Spleen (tissue), 11 donors: ENCODE data around the gene DIO3. TPM values are rescaled to one million over a fixed set of nuclear protein-coding genes. Genes with fewer than 3 reads are reported as not detected.

Source experiments
- DNase-seq: peaks from one replicate; pipeline ENCODE4 v3.0.0-alpha.2; 2020
- H3K27ac ChIP-seq, 8 donors: fragments of 200-600 bp; sonication (generic) in 7 of 8; 1 replicate in 4 of 8; 2 replicates in 4 of 8; pipeline versions ENCODE4 v1.5.0 to v1.8.0; 2016 to 2021; ENCODE audit warnings: inconsistent platforms in 4 of 8, mild to moderate bottlenecking in 4 of 8, moderate library complexity in 1 of 8
- H3K27me3 ChIP-seq, 7 donors: fragments of 200-600 bp; sonication (generic) in 6 of 7; replicated peaks in 1 of 7; 1 replicate in 4 of 7; 2 replicates in 3 of 7; pipeline versions ENCODE4 v1.5.0 to v1.8.0; 2016 to 2021; ENCODE audit warnings: inconsistent platforms in 3 of 7, mild to moderate bottlenecking in 1 of 7
- H3K36me3 ChIP-seq, 6 donors: fragments of 200-600 bp; sonication (generic) in 5 of 6; 1 replicate in 4 of 6; 2 replicates in 2 of 6; pipeline versions ENCODE4 v1.5.0 to v1.8.0; 2016 to 2021; ENCODE audit warnings: inconsistent platforms in 2 of 6
- H3K4me1 ChIP-seq, 6 donors: fragments of 200-600 bp; sonication (generic) in 5 of 6; 1 replicate in 3 of 6; 2 replicates in 3 of 6; pipeline versions ENCODE4 v1.5.0 to v1.8.0; 2016 to 2021; ENCODE audit warnings: inconsistent platforms in 3 of 6
- H3K4me3 ChIP-seq, 8 donors: fragments of 200-600 bp; sonication (generic) in 7 of 8; 1 replicate in 4 of 8; 2 replicates in 4 of 8; pipeline versions ENCODE4 v1.5.0 to v1.8.0; 2016 to 2021; ENCODE audit warnings: inconsistent platforms in 4 of 8, mild to moderate bottlenecking in 4 of 8, moderate library complexity in 2 of 8
- H3K9me3 ChIP-seq, 8 donors: fragments of 200-600 bp; sonication (generic) in 7 of 8; 1 replicate in 4 of 8; 2 replicates in 4 of 8; pipeline versions ENCODE4 v1.5.0 to v1.8.0; 2016 to 2021; ENCODE audit warnings: inconsistent platforms in 4 of 8
- POLR2A ChIP-seq, 3 donors: fragments of 450-650 bp; IDR thresholded peaks; one replicate each; pipeline ENCODE4 v1.5.1; 2017; ENCODE audit warnings: antibody characterized with exemption in 3 of 3, mild to moderate bottlenecking in 1 of 3
- POLR2AphosphoS5 ChIP-seq, 3 donors: sonication (generic); formaldehyde crosslinking; IDR thresholded peaks; one replicate each; pipeline ENCODE4 v1.5.1; 2017; ENCODE audit warnings: antibody characterized with exemption in 3 of 3
- WGBS, 5 donors: extraction: QIAGEN DNeasy Blood & Tissue Kit in 3 of 5; methylation state at CpG; one replicate each; pipeline versions ENCODE4 v1.1.5 to v1.1.7; 2013 to 2018; 5-methylcytosine and 5-hydroxymethylcytosine counted together
- intact Hi-C: fragments of 100-400 bp; cut with DNase I; formaldehyde crosslinking; loops from one replicate; pipeline ENCODE4 v1.15.0; 2023; ENCODE audit warnings: low total_unique reads
- polyA plus RNA-seq, 3 donors: library from polyadenylated mRNA; stranded (reverse); fragments of 200-250 nt; gene quantifications; one replicate each; pipeline ENCODE4 v1.2.1, GENCODE V29; 2013
- total RNA-seq, 7 donors: library from RNA; depleted of rRNA in 3 of 7; stranded (reverse); fragments of >200 nt in 3 of 7; fragmentation: NEBNext Ultra II Directional in 4 of 7; extraction: Animal tissue kit (Norgen Biotek cat#: 25700) in 4 of 7; gene quantifications; one replicate each; pipeline versions ENCODE4 v1.1.0 to v1.2.1, GENCODE V29; 2016 to 2021
- TF ChIP-seq, protein P1 (sequence below), 11 experiments: fragments of 200-600 bp in 7 of 11; fragments of 450-650 bp in 4 of 11; sonication (generic) in 4 of 11; IDR thresholded peaks in 8 of 11; conservative IDR thresholded peaks in 3 of 11; 1 replicate in 7 of 11; 2 replicates in 4 of 11; pipeline versions ENCODE4 v1.4.0 to v1.8.0; 2016 to 2021; ENCODE audit warnings: antibody characterized with exemption in 11 of 11, inconsistent platforms in 4 of 11, mild to moderate bottlenecking in 1 of 11
- donor health status: healthy with polysubstance abuse.
- donor health status: DM: no; HTN: no; CAD: no; lungs with moderate emphysema.
- donor health status: DM: no; HTN: no; CAD: no.
- donor health status: Bipolar disorder and iron deficiency.
- donor health status: healthy.
- donor health status: DM: no; HTN: no; CAD: no.
- donor health status: DM: yes; HTN: yes; CAD: no.

Gene DIO3
- total and polyA plus RNA-seq, 10 donors = 0.04 to 1.3 (median 0.37) TPM; not detected in 2

DNA sequence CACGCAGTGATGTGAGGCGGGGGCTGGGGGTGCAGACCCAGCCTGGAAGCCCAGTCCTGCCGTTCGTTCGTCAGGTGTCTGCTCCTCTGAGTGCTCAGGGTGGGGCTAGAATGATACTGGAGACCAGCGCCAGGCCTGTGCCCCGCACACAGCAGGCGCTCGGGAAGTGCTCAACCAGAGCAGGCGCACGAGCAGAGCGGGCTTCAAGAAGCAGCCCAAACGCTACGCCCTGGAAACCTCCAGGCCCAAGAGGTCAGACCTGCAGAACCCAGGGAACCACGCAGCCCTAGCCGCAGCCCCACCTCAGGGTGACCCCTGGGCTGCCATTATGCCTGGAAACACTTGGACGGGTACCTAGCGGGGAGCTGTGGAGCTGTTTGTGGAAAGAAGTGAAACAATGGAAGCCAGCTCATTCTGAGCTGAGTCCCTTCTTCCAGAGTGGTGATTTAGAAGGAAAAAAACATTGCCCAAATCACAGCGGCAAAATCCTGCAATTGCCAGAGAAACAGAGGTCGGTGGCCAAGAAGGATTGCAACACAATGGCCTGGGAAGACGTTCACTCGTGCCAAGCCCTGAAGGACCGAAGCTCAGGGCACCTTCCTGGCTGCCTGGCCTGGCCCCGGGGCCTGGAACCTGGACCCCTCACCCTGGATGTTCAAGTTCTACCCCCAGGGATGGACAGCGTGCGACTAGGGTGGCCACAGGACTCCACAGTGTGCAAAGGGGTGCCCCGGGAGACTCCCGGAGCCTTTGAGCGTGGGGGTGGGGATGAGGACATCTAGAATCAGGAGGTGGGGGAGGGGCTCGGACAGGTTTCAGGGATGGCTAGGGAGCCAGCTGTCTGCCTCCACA, 40.4 kb upstream of the DIO3 start:
- TF ChIP-seq POLR2AphosphoS5 (IDR thresholded peaks at IDR 0.05) (no peak), POLR2A (IDR thresholded peaks at IDR 0.05) (no peak)
- TF ChIP-seq, protein P1, sequence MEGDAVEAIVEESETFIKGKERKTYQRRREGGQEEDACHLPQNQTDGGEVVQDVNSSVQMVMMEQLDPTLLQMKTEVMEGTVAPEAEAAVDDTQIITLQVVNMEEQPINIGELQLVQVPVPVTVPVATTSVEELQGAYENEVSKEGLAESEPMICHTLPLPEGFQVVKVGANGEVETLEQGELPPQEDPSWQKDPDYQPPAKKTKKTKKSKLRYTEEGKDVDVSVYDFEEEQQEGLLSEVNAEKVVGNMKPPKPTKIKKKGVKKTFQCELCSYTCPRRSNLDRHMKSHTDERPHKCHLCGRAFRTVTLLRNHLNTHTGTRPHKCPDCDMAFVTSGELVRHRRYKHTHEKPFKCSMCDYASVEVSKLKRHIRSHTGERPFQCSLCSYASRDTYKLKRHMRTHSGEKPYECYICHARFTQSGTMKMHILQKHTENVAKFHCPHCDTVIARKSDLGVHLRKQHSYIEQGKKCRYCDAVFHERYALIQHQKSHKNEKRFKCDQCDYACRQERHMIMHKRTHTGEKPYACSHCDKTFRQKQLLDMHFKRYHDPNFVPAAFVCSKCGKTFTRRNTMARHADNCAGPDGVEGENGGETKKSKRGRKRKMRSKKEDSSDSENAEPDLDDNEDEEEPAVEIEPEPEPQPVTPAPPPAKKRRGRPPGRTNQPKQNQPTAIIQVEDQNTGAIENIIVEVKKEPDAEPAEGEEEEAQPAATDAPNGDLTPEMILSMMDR (IDR thresholded peaks at IDR 0.05 in 8 of 11, conservative IDR thresholded peaks at IDR 0.05 in 3 of 11) = no peak
- no peak for DNase-seq
- H3K9me3 ChIP-seq = peaks cover 0 to 9% (median under 1%) of the 10 kb centered on the region in 8 donors
- intact Hi-C loops = no loop called here
- H3K27ac ChIP-seq = no peak overlapping the region
- H3K4me1 ChIP-seq = peaks cover 0 to 26% (median 10%) of the 10 kb centered on the region in 6 donors
- WGBS, 5 donors = 88 to 94% (median 91%) methylated on average over 25 to 30 of the region's 30 CpGs
- no peaks in the 10 kb centered on the region for H3K36me3 ChIP-seq
- H3K4me3 ChIP-seq = no peak overlapping the region
- peaks cover 0 to 6% (median 0%) of the 10 kb centered on the region in 7 donors for H3K27me3 ChIP-seq

DNA sequence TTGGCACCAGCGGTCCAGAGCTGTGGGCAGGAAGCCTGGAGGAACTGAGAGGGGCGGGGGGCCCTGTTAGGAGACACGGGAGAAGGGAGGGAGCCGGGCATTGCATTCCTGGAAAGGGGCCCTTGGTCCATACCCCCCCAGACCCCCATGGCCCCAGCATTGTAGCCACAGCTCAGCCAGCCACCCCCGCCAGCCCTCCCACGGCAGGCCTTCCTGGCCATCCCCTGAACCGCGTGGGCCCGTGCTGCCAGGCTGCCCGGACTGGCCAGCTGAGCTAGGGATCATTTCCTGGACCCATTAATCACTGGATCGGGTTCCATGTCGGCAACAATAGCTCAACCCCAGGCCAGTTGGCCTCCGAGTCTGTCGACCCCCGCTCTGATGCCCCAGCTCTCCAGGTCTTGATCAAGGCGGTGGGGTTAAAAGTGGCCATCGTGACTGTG, 39.8 kb upstream of the DIO3 start:
- TF ChIP-seq POLR2A (IDR thresholded peaks at IDR 0.05) (no peak), POLR2AphosphoS5 (IDR thresholded peaks at IDR 0.05) (peak in 1 of 3 donors; percentile 12)
- H3K27me3 ChIP-seq = peaks cover 0 to 9% (median 0%) of the 10 kb centered on the region in 7 donors
- peaks cover 0 to 3% (median 0%) of the 10 kb centered on the region in 8 donors for H3K9me3 ChIP-seq
- no peaks in the 10 kb centered on the region for H3K36me3 ChIP-seq
- no peak for DNase-seq
- intact Hi-C loops = no loop called here
- peaks cover 0 to 26% (median 10%) of the 10 kb centered on the region in 6 donors for H3K4me1 ChIP-seq
- no peak overlapping the region for H3K4me3 ChIP-seq
- 70 to 100% (median 77%) methylated on average over 1 to 17 of the region's 17 CpGs for WGBS, 5 donors
- no peak overlapping the region for H3K27ac ChIP-seq

DNA sequence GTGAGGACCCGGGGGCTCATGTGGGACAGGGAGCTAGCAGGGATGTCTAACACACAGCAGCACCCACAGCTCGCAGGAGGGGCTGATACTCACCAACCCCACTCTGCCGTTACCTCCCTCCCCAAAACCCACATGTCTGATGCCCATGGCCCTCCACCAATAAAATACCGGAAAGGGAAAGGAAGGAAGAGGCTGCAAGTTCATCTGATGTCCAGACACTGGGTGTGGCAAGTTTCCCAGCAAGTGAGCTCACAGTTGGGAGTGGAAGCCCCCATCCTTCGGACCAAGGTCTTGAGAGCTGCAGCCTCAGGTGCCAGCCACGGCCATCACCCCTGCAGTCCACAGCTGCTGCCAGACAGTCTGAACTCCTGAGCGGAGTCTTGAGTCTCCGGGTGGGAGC, 39.3 kb upstream of the DIO3 start:
- Histone ChIP-seq H3K36me3 (no peaks in the 10 kb centered on the region), H3K4me1 (peaks cover 0 to 26% (median 10%) of the 10 kb centered on the region in 6 donors), H3K27ac (no peak overlapping the region), H3K9me3 (no peaks in the 10 kb centered on the region), H3K4me3 (no peak overlapping the region), H3K27me3 (peaks cover 0 to 9% (median 0%) of the 10 kb centered on the region in 7 donors)
- DNase-seq = no peak
- TF ChIP-seq POLR2AphosphoS5 (IDR thresholded peaks at IDR 0.05) (no peak), POLR2A (IDR thresholded peaks at IDR 0.05) (no peak)
- TF ChIP-seq, protein P1 (IDR thresholded peaks at IDR 0.05 in 8 of 11, conservative IDR thresholded peaks at IDR 0.05 in 3 of 11) = no peak
- WGBS, 5 donors = 72 to 92% (median 85%) methylated on average over 6 to 8 of the region's 8 CpGs
- intact Hi-C loops = no loop called here

DNA sequence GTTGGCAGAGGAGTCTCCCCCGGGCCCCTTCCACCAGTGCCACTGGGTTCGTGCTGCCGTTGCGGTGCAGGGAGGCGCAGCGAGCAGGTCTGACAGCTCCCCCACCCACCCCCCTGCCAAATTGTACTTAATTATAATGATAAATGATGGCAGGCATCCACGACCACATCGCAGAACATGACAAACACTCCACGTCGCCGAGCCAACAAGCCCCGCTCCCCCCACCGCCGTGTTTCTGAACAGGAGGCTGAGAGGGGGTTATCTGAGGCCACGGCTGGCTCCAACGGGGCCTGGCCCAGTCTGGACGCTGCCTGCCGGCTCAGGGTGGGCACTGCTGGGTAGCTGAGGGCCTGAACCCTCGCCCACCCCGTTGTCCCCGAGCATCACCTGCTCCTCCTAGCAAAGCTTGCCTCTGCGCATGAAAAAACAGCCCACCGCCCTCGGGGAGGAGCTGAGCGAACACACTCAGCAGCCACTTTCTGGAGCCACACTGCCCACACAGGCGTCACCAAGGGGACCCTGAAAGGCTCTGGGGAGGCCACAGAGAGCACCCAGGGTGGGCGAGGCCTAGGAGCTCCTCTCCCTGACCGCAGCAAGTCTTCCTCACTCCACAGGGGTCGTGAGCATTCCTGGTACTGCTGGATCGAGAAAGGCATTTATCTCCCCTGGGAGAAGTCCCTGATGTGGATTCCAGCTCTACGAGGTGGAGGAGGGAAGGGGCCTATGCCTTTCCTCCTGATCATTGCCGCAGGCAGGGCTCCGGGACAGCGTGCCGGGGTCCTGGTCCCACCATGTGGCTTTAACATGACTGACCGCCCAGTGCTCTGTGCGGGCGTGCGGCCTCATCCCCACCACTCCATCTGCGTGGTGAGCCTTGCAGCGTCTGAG, 35.4 kb upstream of the DIO3 start:
- no peak overlapping the region for H3K27ac ChIP-seq
- no peak for DNase-seq
- peaks cover 0 to 10% (median 0%) of the 10 kb centered on the region in 6 donors for H3K4me1 ChIP-seq
- intact Hi-C loops = no loop called here
- H3K9me3 ChIP-seq = no peaks in the 10 kb centered on the region
- peaks cover 0 to 14% (median 0%) of the 10 kb centered on the region in 7 donors for H3K27me3 ChIP-seq
- H3K4me3 ChIP-seq = no peak overlapping the region
- no peaks in the 10 kb centered on the region for H3K36me3 ChIP-seq
- WGBS, 5 donors = 66 to 80% (median 79%) methylated on average over 30 to 41 of the region's 41 CpGs
- no peak for TF ChIP-seq POLR2AphosphoS5 (IDR thresholded peaks at IDR 0.05)
- TF ChIP-seq, protein P1 (IDR thresholded peaks at IDR 0.05 in 8 of 11, conservative IDR thresholded peaks at IDR 0.05 in 3 of 11) = no peak
